ENCODE data around the gene FES.
"Not testable (repeated sequence)": the region's sequence is repeated elsewhere in the genome, so short reads cannot be mapped to it uniquely, and the experiment has no call there.

Gene FES

GRCh38 chr15:90893175-90894090 lies 9.1 kb downstream of the FES start:
- no peaks in the 10 kb centered on the region for H3K4me1 ChIP-seq (ENCODE audit: insufficient read depth, low read length)
- no peaks in the 10 kb centered on the region for H3K27me3 ChIP-seq (ENCODE audit: insufficient read depth, low read length)
- no peak overlapping the region for H3K4me3 ChIP-seq (ENCODE audit: low read length)
- H3K36me3 ChIP-seq (ENCODE audit: insufficient read depth, low read length), result no peaks in the 10 kb centered on the region
- H3K9me3 ChIP-seq (ENCODE audit: low read length), result no peaks in the 10 kb centered on the region
- H2AFZ ChIP-seq (ENCODE audit: low read depth, low read length), result no peak overlapping the region

DNA sequence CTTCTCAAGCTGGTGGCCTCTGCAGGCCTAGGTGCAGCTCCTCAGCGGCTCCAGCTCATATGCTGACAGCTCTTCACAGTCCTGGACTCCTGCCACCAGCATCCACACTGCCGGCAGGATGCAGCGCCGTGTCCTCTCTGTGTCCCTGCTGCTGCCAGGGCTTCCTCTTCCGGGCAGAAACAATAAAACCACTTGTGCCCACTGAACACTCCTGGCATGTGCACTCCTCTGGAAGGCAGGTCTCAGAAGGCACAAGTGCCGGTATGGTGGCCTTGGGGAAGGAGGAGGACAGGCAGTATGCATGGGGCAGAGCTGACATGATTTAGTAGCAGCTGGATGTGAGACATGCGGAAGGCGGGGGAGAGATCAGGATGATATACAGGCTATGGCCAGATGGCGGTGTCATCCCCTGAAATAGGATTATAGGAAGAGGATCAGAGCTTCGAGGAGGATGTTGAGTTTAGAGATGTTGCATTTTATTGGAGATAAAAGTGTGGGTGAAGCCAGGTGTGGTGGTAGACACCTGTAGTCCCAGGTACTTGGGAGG lies 11.3 kb downstream of the FES start:
- H3K4me3 ChIP-seq (ENCODE audit: low read length), result no peak overlapping the region
- H3K9me3 ChIP-seq (ENCODE audit: low read length), result no peaks in the 10 kb centered on the region
- no peaks in the 10 kb centered on the region for H3K4me1 ChIP-seq (ENCODE audit: insufficient read depth, low read length)
- H3K36me3 ChIP-seq (ENCODE audit: insufficient read depth, low read length), result no peaks in the 10 kb centered on the region
- no peaks in the 10 kb centered on the region for H3K27me3 ChIP-seq (ENCODE audit: insufficient read depth, low read length)
- no peak overlapping the region for H2AFZ ChIP-seq (ENCODE audit: low read depth, low read length)

DNA sequence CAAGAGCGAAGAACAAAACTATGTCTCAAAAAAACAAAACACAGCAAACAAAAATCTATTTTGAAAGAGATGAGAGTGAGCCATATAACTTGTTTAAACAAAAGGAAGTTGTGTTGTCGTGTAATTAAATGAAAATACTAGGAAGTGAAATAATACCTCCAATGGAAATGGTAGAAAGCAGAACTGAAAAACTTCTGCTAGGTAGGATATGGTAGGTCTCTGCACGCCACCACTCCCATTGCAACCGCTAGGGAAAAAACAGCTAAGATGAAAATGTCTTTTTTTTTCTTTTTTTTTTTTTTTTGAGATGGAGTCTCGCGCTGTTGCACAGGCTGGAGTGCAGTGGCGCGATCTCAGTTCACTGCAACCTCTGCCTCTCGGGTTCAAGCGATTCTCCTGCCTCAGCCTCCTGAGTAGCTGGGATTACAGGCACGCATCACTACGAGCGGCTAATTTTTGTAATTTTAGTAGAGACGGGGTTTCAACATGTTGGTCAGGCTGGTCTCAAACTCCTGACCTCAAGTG lies 12.9 kb downstream of the FES start:
- H3K27me3 ChIP-seq (ENCODE audit: insufficient read depth, low read length); H2AFZ ChIP-seq (ENCODE audit: low read depth, low read length); H3K4me1 ChIP-seq (ENCODE audit: insufficient read depth, low read length); H3K36me3 ChIP-seq (ENCODE audit: insufficient read depth, low read length); H3K9me3 ChIP-seq (ENCODE audit: low read length); H3K4me3 ChIP-seq (ENCODE audit: low read length): not testable (repeated sequence)

DNA sequence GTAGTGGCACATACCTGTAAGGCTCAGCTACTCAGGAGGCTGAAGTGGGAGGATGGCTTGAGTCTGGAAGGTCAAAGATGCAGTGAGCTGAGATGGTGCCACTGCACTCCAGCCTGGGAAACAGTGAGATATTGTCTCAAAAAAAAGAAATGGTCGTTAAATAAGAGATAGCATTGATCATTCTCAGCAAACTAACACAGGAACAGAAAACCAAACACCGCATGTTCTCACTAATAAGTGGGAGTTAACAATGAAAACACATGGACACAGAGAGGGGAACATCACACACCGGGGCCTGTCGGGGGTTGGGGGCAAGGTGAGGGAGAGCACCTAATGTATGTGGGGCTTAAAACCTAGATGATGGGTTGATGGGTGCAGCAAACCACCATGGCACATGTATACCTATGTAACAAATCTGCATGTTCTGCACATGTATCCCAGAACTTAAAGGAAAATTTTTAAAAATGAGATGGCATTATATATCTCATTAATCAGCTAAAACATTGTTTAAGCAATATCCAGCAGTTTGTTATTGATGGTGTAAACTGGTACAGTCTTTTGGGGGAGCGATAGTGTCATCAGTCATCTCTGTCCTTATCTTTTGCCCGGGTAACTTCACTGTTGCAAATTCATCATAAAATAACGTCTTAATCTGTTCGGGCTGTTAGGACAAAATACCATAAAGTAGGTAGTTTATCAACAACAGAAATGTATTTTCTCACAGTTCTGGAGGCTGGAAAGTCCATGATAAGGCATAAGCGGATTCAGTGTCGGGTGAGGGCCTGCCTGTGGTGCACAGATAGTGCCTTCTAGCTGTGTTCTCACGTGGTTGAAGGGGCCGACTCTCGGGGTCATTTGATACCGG lies 17.1 kb downstream of the FES start:
- H3K36me3 ChIP-seq (ENCODE audit: insufficient read depth, low read length), result peaks cover 16% of the 10 kb centered on the region
- peak overlapping the region; percentile 54 for H3K4me3 ChIP-seq (ENCODE audit: low read length)
- no peaks in the 10 kb centered on the region for H3K27me3 ChIP-seq (ENCODE audit: insufficient read depth, low read length)
- no peaks in the 10 kb centered on the region for H3K9me3 ChIP-seq (ENCODE audit: low read length)
- peak overlapping the region; percentile 42 for H2AFZ ChIP-seq (ENCODE audit: low read depth, low read length)
- H3K4me1 ChIP-seq (ENCODE audit: insufficient read depth, low read length), result peaks cover 13% of the 10 kb centered on the region

DNA sequence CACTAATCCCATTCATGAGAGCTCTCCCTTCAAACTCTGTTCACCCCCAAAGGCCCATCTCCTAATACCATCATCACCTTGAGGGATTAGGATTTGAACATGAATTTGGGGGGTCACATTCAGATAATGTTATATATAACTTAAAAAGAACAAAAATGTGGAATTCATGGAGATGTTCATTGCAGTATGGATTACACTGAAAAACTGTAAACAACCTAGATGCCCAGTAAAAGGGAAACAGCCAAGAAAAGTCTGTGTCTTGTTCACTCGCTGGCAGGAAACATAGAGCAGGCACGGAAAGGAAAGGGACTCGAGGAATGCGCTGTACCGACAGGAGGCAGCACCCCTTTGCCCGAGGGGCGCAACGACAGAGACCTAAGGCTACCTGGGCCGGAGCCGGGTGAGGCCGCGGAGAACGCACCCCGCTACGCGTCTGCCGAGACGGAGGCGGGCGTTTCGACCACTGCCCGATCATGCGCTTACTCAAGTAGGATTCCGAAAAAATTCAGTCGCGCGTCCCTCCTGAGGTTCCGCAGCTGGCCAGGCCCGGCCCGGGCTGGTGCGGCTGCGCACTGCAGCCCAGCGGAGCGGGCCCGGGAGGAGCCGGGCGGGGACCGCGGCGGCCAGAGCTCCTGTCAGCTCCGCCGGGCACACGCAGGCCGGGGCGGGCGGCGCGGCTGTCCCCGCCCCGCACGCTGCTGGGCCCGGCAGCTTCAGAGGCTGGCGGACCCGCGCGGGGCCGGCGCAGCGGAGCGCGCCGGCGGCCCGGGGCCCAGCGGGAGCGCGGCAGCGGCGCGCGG lies 17.9 kb downstream of the FES start:
- peaks cover 23% of the 10 kb centered on the region for H3K36me3 ChIP-seq (ENCODE audit: insufficient read depth, low read length)
- H2AFZ ChIP-seq (ENCODE audit: low read depth, low read length), result peak overlapping the region; percentile 42

DNA sequence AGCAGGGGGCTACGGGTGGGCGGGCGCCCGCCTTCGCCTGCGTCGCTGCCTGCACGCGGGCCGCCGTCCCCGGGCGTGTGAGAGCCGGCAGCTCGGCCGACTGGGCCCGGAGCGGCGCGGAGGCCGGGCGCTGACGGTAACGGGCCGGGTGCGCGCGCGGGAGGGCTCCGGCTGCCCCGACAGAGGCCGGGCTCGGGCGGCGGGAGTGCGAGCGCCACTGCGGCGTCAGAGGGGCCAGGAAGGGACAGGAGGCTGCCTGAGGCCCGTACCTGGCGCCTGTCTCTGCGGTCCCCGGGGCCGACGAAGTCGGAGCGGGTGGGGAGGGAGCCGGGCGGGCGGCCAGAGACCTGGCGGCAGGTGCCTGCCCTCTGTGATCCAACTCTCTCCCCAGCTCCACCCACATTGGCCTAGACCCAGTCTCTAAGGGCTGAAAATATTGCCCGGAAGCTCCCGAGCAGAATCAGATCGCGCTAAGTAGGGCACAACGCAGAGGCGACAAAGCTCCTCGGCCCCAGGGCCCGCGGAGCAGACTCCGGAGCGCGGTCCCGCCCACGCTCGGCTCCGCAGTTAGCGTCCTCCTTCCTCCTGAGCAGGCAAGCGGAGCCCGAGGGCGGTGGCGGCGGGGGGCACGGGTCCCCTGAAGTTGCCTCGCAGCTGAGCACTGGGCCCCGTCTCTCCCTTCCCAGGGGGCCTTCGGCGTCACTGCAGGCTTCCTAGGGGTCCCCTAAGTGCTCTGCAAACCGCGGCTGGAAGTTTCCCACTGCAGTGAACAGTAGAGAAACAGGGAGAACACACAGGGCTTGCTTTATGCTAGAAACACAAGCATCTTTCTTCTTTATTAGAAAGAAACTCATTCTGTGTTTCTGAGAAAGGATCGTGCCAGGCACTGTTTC lies 18.8 kb downstream of the FES start, which contains the start of gene MAN2A2:
TSS of gene MAN2A2 (plus strand) at position 463 of the 893 bp plus-strand sequence. CDS start 906 bp downstream, outside the sequence.
- H3K9me3 ChIP-seq (ENCODE audit: low read length), result no peaks in the 10 kb centered on the region
- peaks cover 13% of the 10 kb centered on the region for H3K4me1 ChIP-seq (ENCODE audit: insufficient read depth, low read length)
- H2AFZ ChIP-seq (ENCODE audit: low read depth, low read length), result peak within 1 kb of the TSS; percentile 98
- no peaks in the 10 kb centered on the region for H3K27me3 ChIP-seq (ENCODE audit: insufficient read depth, low read length)
- peak within 1 kb of the TSS; percentile 54 for H3K4me3 ChIP-seq (ENCODE audit: low read length)
- H3K36me3 ChIP-seq (ENCODE audit: insufficient read depth, low read length), result peaks cover 23% of the 10 kb centered on the region

More for the DNA sequence above, 17.9 kb downstream of the FES start:
- peak overlapping the region; percentile 54 for H3K4me3 ChIP-seq (ENCODE audit: low read length)
- no peaks in the 10 kb centered on the region for H3K27me3 ChIP-seq (ENCODE audit: insufficient read depth, low read length)
- no peaks in the 10 kb centered on the region for H3K9me3 ChIP-seq (ENCODE audit: low read length)
- H3K4me1 ChIP-seq (ENCODE audit: insufficient read depth, low read length), result peaks cover 13% of the 10 kb centered on the region

GRCh38 chr15:90903733-90904536 lies 19.6 kb downstream of the FES start:
- H3K27me3 ChIP-seq (ENCODE audit: insufficient read depth, low read length), result no peaks in the 10 kb centered on the region
- H3K4me1 ChIP-seq (ENCODE audit: insufficient read depth, low read length), result peaks cover 13% of the 10 kb centered on the region
- peak overlapping the region; percentile 54 for H3K4me3 ChIP-seq (ENCODE audit: low read length)
- peak overlapping the region; percentile 98 for H2AFZ ChIP-seq (ENCODE audit: low read depth, low read length)
- peaks cover 25% of the 10 kb centered on the region for H3K36me3 ChIP-seq (ENCODE audit: insufficient read depth, low read length)
- no peaks in the 10 kb centered on the region for H3K9me3 ChIP-seq (ENCODE audit: low read length)

- Histone ChIP-seq H3K9me3 (ENCODE audit: low read length) (no peaks in the 10 kb centered on the region), H3K27me3 (ENCODE audit: insufficient read depth, low read length) (no peaks in the 10 kb centered on the region), H3K36me3 (ENCODE audit: insufficient read depth, low read length) (peaks cover 28% of the 10 kb centered on the region)
Observed at GRCh38 chr15:90904746-90905145, 20.4 kb downstream of the FES start.

DNA sequence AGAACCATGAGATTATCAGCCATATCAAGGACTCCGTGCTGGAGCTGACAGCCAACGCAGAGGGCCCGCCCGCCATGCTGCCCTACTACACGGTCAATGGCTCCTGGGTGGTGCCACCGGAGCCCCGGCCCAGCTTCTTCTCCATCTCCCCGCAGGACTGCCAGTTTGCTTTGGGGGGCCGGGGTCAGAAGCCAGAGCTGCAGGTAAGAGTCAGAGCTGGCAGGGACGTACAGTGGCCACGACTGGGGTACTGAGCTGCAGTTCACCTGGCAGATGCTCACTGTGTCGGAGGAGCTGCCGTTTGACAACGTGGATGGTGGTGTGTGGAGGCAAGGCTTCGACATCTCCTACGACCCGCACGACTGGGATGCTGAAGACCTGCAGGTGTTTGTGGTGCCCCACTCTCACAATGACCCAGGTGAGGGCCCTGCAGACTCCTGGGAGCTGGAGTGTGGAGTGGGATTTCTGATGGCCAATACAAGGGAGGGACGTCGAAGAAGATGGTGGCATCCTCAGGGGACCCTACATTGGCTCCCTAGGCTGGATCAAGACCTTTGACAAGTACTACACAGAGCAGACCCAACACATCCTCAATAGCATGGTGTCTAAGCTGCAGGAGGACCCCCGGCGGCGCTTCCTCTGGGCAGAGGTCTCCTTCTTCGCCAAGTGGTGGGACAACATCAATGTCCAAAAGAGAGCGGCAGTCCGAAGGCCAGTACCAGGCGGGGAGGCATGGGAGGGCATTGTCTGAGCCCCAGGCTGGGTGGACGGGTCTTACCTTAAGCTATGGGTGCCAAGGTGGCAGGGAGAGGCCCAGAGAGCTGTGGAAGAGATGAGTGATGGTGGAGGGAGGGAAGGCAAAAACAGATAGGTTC lies 21.2 kb downstream of the FES start:
- Histone ChIP-seq H3K4me1 (ENCODE audit: insufficient read depth, low read length) (peaks cover 13% of the 10 kb centered on the region), H2AFZ (ENCODE audit: low read depth, low read length) (no peak overlapping the region), H3K27me3 (ENCODE audit: insufficient read depth, low read length) (no peaks in the 10 kb centered on the region), H3K9me3 (ENCODE audit: low read length) (no peaks in the 10 kb centered on the region), H3K4me3 (ENCODE audit: low read length) (no peak overlapping the region), H3K36me3 (ENCODE audit: insufficient read depth, low read length) (peaks cover 31% of the 10 kb centered on the region)

More at GRCh38 chr15:90904746-90905145, 20.4 kb downstream of the FES start:
- Histone ChIP-seq H2AFZ (ENCODE audit: low read depth, low read length) (no peak overlapping the region), H3K4me1 (ENCODE audit: insufficient read depth, low read length) (peaks cover 13% of the 10 kb centered on the region), H3K4me3 (ENCODE audit: low read length) (no peak overlapping the region)

GRCh38 chr15:90906181-90906849 lies 22.0 kb downstream of the FES start:
- Histone ChIP-seq H3K4me3 (ENCODE audit: low read length) (no peak overlapping the region), H3K9me3 (ENCODE audit: low read length) (no peaks in the 10 kb centered on the region), H3K36me3 (ENCODE audit: insufficient read depth, low read length) (peaks cover 38% of the 10 kb centered on the region), H3K4me1 (ENCODE audit: insufficient read depth, low read length) (peaks cover 13% of the 10 kb centered on the region), H2AFZ (ENCODE audit: low read depth, low read length) (no peak overlapping the region), H3K27me3 (ENCODE audit: insufficient read depth, low read length) (no peaks in the 10 kb centered on the region)

Measured in neuron (in vitro differentiated cells).